GM12873 (cell line): Measurements from ENCODE around the gene CYB561D2.

Experiments
- TF ChIP-seq, protein P1 (sequence below): IDR thresholded peaks from 2 replicates; pipeline ENCODE4 v1.5.1; 2012; ENCODE audit warnings: low read depth, mild to moderate bottlenecking, moderate library complexity, low read length, control low read depth; ENCODE audit not compliant: insufficient read depth; ENCODE audit errors: missing control alignments

CYB561D2 gene

DNA sequence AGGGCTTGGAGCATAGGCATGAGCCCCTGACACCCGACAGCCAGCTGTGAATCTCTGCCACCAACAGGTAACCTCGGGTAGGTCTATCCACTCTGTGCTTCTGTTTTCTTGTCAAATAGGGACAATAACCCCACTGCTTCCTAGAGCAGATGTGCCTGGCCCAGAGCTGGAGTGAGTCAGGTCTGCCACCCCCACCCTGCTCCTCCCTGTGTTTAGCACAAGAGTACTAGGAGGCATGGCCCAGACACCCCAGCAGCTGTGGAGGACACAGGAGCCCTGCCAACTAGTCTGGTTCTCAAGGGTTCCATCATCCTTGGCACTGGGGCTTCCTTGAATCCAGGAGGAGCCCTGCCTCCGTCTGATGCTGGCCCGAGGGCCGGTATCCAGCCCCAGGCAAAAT lies 42.4 kb downstream of the CYB561D2 start:
- TF ChIP-seq, protein P1, sequence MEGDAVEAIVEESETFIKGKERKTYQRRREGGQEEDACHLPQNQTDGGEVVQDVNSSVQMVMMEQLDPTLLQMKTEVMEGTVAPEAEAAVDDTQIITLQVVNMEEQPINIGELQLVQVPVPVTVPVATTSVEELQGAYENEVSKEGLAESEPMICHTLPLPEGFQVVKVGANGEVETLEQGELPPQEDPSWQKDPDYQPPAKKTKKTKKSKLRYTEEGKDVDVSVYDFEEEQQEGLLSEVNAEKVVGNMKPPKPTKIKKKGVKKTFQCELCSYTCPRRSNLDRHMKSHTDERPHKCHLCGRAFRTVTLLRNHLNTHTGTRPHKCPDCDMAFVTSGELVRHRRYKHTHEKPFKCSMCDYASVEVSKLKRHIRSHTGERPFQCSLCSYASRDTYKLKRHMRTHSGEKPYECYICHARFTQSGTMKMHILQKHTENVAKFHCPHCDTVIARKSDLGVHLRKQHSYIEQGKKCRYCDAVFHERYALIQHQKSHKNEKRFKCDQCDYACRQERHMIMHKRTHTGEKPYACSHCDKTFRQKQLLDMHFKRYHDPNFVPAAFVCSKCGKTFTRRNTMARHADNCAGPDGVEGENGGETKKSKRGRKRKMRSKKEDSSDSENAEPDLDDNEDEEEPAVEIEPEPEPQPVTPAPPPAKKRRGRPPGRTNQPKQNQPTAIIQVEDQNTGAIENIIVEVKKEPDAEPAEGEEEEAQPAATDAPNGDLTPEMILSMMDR, result no peak

DNA sequence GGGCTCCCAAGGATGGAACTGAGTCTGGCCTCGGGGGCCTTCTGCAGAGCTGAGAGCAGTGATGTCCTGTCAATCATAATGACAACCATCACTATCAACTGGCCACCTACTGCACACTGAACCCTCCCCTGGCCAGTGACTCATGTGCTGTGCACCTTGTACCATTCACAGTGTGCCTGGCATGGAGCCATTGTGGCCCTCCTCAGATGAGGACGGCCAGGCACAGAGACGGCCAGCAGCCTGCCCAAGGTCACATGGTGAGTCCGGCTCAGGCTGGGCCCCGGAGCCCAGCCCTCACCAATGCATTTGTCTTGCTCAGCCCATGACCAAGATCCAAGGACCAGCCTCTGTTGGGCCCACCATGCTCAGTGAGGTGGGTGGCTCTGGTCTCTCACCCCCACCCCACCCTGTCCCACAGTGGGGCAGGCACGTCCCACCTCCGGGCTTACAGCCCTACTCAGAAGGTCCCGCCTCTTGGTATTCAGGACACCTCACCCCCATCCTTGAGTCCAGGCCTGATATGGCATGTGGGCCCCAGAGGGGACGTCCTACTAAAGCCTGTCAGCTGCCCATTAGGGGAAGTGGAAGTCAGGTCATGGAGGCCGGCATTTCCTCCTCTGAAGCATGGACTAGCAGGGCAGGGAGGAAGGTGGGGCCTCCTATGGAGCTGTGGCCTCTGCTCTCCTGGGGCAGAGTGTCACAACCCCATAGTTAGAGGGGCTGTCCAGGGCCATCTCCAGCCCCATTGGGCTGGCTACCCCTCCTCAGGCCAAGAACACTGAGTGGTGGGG lies 44.6 kb downstream of the CYB561D2 start:
- TF ChIP-seq, protein P1, result no peak

DNA sequence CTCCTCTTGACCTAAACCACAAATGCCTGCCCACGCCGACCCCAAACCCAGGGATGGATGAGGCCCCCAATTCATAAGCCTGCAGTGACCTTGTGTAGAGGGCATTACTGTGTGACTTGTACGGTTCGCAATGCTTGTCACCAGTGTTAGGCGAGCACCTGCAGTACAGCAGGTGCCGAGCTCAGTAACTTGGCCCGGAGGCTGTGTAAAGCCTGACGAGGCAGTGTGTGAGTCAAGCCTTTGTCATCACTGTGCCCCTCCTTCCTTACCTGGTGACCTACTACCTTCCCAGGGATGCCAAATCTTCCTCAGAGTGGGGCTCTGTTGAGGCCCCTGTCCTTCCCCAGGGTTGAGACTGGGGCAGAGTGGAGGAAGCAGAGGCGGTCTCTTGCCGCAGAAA lies 45.8 kb downstream of the CYB561D2 start:
- TF ChIP-seq, protein P1, result no peak

DNA sequence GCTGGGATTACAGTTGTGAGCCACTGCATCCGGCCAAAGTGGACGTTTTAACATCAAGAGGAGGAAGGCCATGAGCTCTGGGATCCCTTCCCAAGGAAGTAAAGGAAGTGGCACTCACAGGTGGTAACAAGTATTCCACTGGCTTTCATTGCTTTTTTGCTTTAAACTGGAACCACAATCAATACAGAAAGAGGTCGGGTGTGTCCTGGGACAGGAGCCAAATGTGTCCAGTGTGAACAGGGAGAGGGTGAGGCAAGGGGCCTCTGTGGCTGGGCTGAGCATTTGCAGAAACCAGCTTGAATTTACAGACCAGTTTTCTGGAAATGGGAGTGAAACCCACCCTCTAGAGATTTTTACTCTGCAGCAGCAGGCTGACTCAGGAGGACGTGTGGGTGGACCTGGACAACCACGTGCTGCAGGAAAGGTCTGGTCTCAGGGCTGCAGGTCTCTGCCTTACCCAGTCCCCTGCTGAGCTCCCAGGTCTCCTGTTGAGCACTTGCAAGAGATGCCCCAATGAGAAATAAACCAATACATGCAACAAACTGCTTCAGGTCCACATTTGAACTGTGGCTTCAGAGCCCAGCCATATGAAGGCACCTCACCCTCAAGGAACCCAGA lies 51.4 kb downstream of the CYB561D2 start:
- TF ChIP-seq, protein P1, result no peak
